ENCODE data around the gene RASL10A.
"Not testable (repeated sequence)": the region's sequence is repeated elsewhere in the genome, so short reads cannot be mapped to it uniquely, and the experiment has no call there.

Gene RASL10A

GRCh38 chr22:29315286-29316140 is at the start of gene RASL10A:
RASL10A (minus strand) TSS chr22:29315697; CDS start chr22:29315246, 451 bp downstream.
- DNase-seq = no peak

GRCh38 chr22:29359469-29359868 is 44.0 kb upstream of the RASL10A start:
- DNase-seq = no peak

GRCh38 chr22:29357193-29357890 is 41.8 kb upstream of the RASL10A start:
- not testable (repeated sequence) for DNase-seq

GRCh38 chr22:29353860-29354259 is 38.4 kb upstream of the RASL10A start:
- DNase-seq = no peak

GRCh38 chr22:29353286-29353685 is 37.8 kb upstream of the RASL10A start:
- no peak for DNase-seq

- no peak for DNase-seq
These were observed 37.3 kb upstream of the RASL10A start for GRCh38 chr22:29352778-29353177.

GRCh38 chr22:29351891-29352290 is 36.4 kb upstream of the RASL10A start:
- DNase-seq = no peak

GRCh38 chr22:29351042-29351441 is 35.5 kb upstream of the RASL10A start:
- no peak for DNase-seq

- no peak for DNase-seq
These were observed 33.5 kb upstream of the RASL10A start for GRCh38 chr22:29348956-29349355.

GRCh38 chr22:29348041-29348440 is 32.5 kb upstream of the RASL10A start:
- no peak for DNase-seq

- no peak for DNase-seq
These were observed 31.2 kb upstream of the RASL10A start for GRCh38 chr22:29346659-29347058.

GRCh38 chr22:29345932-29346331 is 30.4 kb upstream of the RASL10A start:
- no peak for DNase-seq

GRCh38 chr22:29344889-29345288 is 29.4 kb upstream of the RASL10A start:
- DNase-seq = not testable (repeated sequence)

GRCh38 chr22:29344137-29344536 is 28.6 kb upstream of the RASL10A start:
- no peak for DNase-seq

GRCh38 chr22:29343313-29343805 is 27.9 kb upstream of the RASL10A start:
- DNase-seq = no peak

- DNase-seq = no peak
These were observed 27.2 kb upstream of the RASL10A start for GRCh38 chr22:29342577-29343312.

- DNase-seq = no peak
These were observed 26.7 kb upstream of the RASL10A start for GRCh38 chr22:29342177-29342576.

GRCh38 chr22:29341849-29342127 is 26.3 kb upstream of the RASL10A start:
- DNase-seq = no peak

- DNase-seq = no peak
These were observed 25.8 kb upstream of the RASL10A start for GRCh38 chr22:29341056-29341848.

GRCh38 chr22:29340566-29340965 is 25.1 kb upstream of the RASL10A start:
- DNase-seq = no peak

- DNase-seq = no peak
These were observed 24.1 kb upstream of the RASL10A start for GRCh38 chr22:29339381-29340235.

- no peak for DNase-seq
These were observed 22.9 kb upstream of the RASL10A start for GRCh38 chr22:29338398-29338797.
